ENCODE results near the gene SRC. TPM values are rescaled to one million over a fixed set of nuclear protein-coding genes. Genes with fewer than 3 reads are reported as not detected.

SRC gene
- total RNA-seq, 1 donor from 2014 or later = 49.7 TPM

Other genes starting within 250 kb of the SRC start
- 234 and 237 TPM in 2 replicates for gene RPN2, start 166.8 kb upstream of the SRC start, total RNA-seq
- gene MROH8, start 166.6 kb upstream of the SRC start, total RNA-seq = 0.13 and 1.4 TPM in 2 replicates
- gene GHRH, start 84.3 kb upstream of the SRC start, total RNA-seq = not detected in 2 replicates
- gene MANBAL, start 56.5 kb upstream of the SRC start, total RNA-seq = 39.2 and 56.8 TPM in 2 replicates
- gene NNAT, start 175.1 kb downstream of the SRC start, total RNA-seq = 20.3 and 25.0 TPM in 2 replicates
- gene BLCAP, start 181.7 kb downstream of the SRC start, total RNA-seq = 36.3 and 37.9 TPM in 2 replicates

All from kidney epithelial cell (primary cell).